HEK293 (cell line): ENCODE measurements around the gene EVA1B.

ENCODE experiments used
- CTCF ChIP-seq: fragments of 450-650 bp; formaldehyde crosslinking; IDR thresholded peaks from 2 replicates; pipeline ENCODE4 v1.5.1; 2016; ENCODE audit warnings: missing biosample characterization, missing genetic modification characterization
- MYNN ChIP-seq: fragments of 450-650 bp; formaldehyde crosslinking; IDR thresholded peaks from 2 replicates; pipeline ENCODE4 v1.5.1; 2016; ENCODE audit warnings: missing biosample characterization, missing genetic modification characterization, borderline replicate concordance
- MZF1 ChIP-seq: fragments of 450-650 bp; formaldehyde crosslinking; IDR thresholded peaks from 2 replicates; pipeline ENCODE4 v1.5.1; 2017; ENCODE audit warnings: missing biosample characterization, missing genetic modification characterization, borderline replicate concordance
- PBX3 ChIP-seq: sonication (generic); formaldehyde crosslinking; IDR thresholded peaks from 2 replicates; pipeline ENCODE4 v1.8.1; 2022; ENCODE audit warnings: mild to moderate bottlenecking, moderate library complexity, missing genetic modification reagents
- ZBTB44 ChIP-seq: fragments of 450-650 bp; IDR thresholded peaks from 2 replicates; pipeline ENCODE4 v1.5.1; 2018; ENCODE audit warnings: missing biosample characterization, mild to moderate bottlenecking, missing genetic modification characterization
- ZNF311 ChIP-seq: fragments of 450-650 bp; formaldehyde crosslinking; IDR thresholded peaks from 2 replicates; pipeline ENCODE4 v1.5.1; 2017; ENCODE audit warnings: missing biosample characterization, missing genetic modification characterization, borderline replicate concordance
- ZNF626 ChIP-seq: fragments of 450-650 bp; sonication (Bioruptor Pico); formaldehyde crosslinking; IDR thresholded peaks from 2 replicates; pipeline ENCODE4 v1.5.1; 2018; ENCODE audit warnings: missing biosample characterization, missing genetic modification characterization, inconsistent platforms

GRCh38 chr1:36306902-36307456, 16.5 kb downstream of the EVA1B start:
- 0 out of 2 replicates have a peak, but pooled peaks have one; percentile 43 for TF ChIP-seq CTCF (tag by site-specific recombination)
- no peak for TF ChIP-seq ZNF311 (tag by site-specific recombination)
- no peak for TF ChIP-seq ZBTB44 (tag by site-specific recombination)
- TF ChIP-seq MZF1: no peak
- TF ChIP-seq MYNN: no peak; the same call in 1 of the 2 replicates
- TF ChIP-seq ZNF626 (tag by site-specific recombination): no peak
- no peak for TF ChIP-seq PBX3 (CRISPR knock-in tag)
